SH-SY5Y (cell line): Measurements from ENCODE around the gene UNC13A.

Experiments used
- GATA2 ChIP-seq: IDR thresholded peaks from 2 replicates; pipeline ENCODE4 v1.6.1; 2011; ENCODE audit warnings: mild to moderate bottlenecking, low read depth, low read length
- GATA3 ChIP-seq: IDR thresholded peaks from 2 replicates; pipeline ENCODE4 v1.6.1; 2011; ENCODE audit warnings: low read depth, mild to moderate bottlenecking, low read length, moderate library complexity

GRCh38 chr19:17686592-17687024, 1.5 kb downstream of the UNC13A start:
- TF ChIP-seq GATA3 (no peak), GATA2 (no peak)
